SK-N-SH (cell line): ENCODE results near the gene CDKN2D. TPM values are rescaled to one million over a fixed set of nuclear protein-coding genes. Genes with fewer than 3 reads are reported as not detected.

ENCODE experiments used
- CTCF ChIA-PET: fragments of 300-600, 350-600 bp; formaldehyde crosslinking; extraction: SDS; loops from one replicate; lab custom pipeline; 2021; lab: Yijun Ruan, JAX
- POLR2A ChIA-PET: fragments of 350-600 bp; sonication (Branson Sonifier 250); formaldehyde crosslinking; extraction: SDS; loops from one replicate; lab custom pipeline; 2020; ENCODE audit warnings: antibody characterized with exemption, inconsistent platforms; lab: Yijun Ruan, JAX
- DNase-seq: peaks from one replicate; pipeline ENCODE4 v3.0.0; 2012
- H2AFZ ChIP-seq: fragments of 200-600 bp; sonication (generic); 2 replicates; pipeline ENCODE4 v1.8.1; 2016; ENCODE audit warnings: antibody characterized with exemption, mild to moderate bottlenecking, low read depth
- H3F3A ChIP-seq: fragments of 200-600 bp; sonication (generic); replicated peaks from 2 replicates; pipeline ENCODE3; 2016; ENCODE audit warnings: antibody characterized with exemption, mild to moderate bottlenecking; ENCODE audit not compliant: insufficient read depth
- H3K27ac ChIP-seq, 2 experiments: fragments of 200-500 bp in 1 of 2; fragments of 200-600 bp in 1 of 2; sonication (Bioruptor generic) in 1 of 2; sonication (generic), shearing (Covaris generic) in 1 of 2; 2 replicates each; pipeline versions ENCODE4 v1.5.1 to v1.6.1; 2014 to 2016; ENCODE audit warnings: low read depth in 2 of 2, inconsistent platforms in 1 of 2, low read length in 1 of 2, mild to moderate bottlenecking in 1 of 2, mixed read lengths in 1 of 2
- H3K27me3 ChIP-seq: fragments of 200-600 bp; sonication (generic), shearing (Covaris generic); 2 replicates; pipeline ENCODE4 v1.6.1; 2016; ENCODE audit warnings: mixed run types; ENCODE audit not compliant: insufficient read depth
- H3K36me3 ChIP-seq, 2 experiments: fragments of 200-500 bp in 1 of 2; fragments of 200-600 bp in 1 of 2; sonication (Bioruptor generic) in 1 of 2; sonication (generic) in 1 of 2; replicated peaks in 1 of 2; 2 replicates each; pipeline versions ENCODE3 to v1.5.1; 2014 to 2016; ENCODE audit warnings: low read length in 1 of 2, mild to moderate bottlenecking in 1 of 2; ENCODE audit not compliant: insufficient read depth in 2 of 2, control insufficient read depth in 1 of 2
- H3K4me1 ChIP-seq, 2 experiments: fragments of 200-500 bp in 1 of 2; fragments of 200-600 bp in 1 of 2; sonication (Bioruptor generic) in 1 of 2; sonication (generic), shearing (Covaris generic) in 1 of 2; 2 replicates each; pipeline versions ENCODE4 v1.5.1 to v1.6.1; 2014 to 2016; ENCODE audit warnings: low read depth in 1 of 2, low read length in 1 of 2, mixed run types in 1 of 2; ENCODE audit not compliant: insufficient read depth in 2 of 2, control insufficient read depth in 1 of 2
- H3K4me2 ChIP-seq: fragments of 200-600 bp; sonication (generic), shearing (Covaris generic); 2 replicates; pipeline ENCODE4 v1.6.1; 2017; ENCODE audit warnings: mixed run types
- H3K4me3 ChIP-seq, 2 experiments: fragments of 200-500 bp in 1 of 2; fragments of 200-600 bp in 1 of 2; sonication (Bioruptor generic) in 1 of 2; sonication (generic), shearing (Covaris generic) in 1 of 2; 2 replicates each; pipeline versions ENCODE4 v1.5.1 to v1.8.1; 2014 to 2016; ENCODE audit warnings: low read depth in 2 of 2, inconsistent platforms in 1 of 2, low read length in 1 of 2, mild to moderate bottlenecking in 1 of 2, mixed read lengths in 1 of 2, moderate library complexity in 1 of 2
- H3K79me2 ChIP-seq: fragments of 200-600 bp; sonication (generic); 2 replicates; pipeline ENCODE4 v1.8.1; 2017; ENCODE audit warnings: mild to moderate bottlenecking; ENCODE audit not compliant: insufficient read depth
- H3K9ac ChIP-seq: fragments of 200-600 bp; sonication (generic); 2 replicates; pipeline ENCODE4 v1.6.1; 2017; ENCODE audit warnings: mixed run types
- H3K9me2 ChIP-seq: fragments of 200-600 bp; sonication (generic); 2 replicates; pipeline ENCODE4 v1.6.1; 2017; ENCODE audit warnings: mixed run types
- H3K9me3 ChIP-seq: fragments of 200-600 bp; sonication (generic); 2 replicates; pipeline ENCODE4 v1.6.1; 2017; ENCODE audit warnings: mixed run types, mild to moderate bottlenecking, moderate library complexity
- H4K20me1 ChIP-seq: fragments of 200-600 bp; sonication (generic); 2 replicates; pipeline ENCODE4 v1.6.1; 2017; ENCODE audit warnings: mild to moderate bottlenecking, mixed run types; ENCODE audit not compliant: insufficient read depth
- CHD2 ChIP-seq: fragments of 150-350 bp; IDR thresholded peaks from 2 replicates; pipeline ENCODE4 v1.6.1; 2018; ENCODE audit warnings: low read length; ENCODE audit not compliant: partially characterized antibody
- EP300 ChIP-seq, 2 experiments: IDR thresholded peaks; 2 replicates each; pipeline versions ENCODE4 v1.4.0 to v1.6.1; 2012; ENCODE audit warnings: borderline replicate concordance in 1 of 2, low read depth in 1 of 2, low read length in 1 of 2
- FOSL2 ChIP-seq: IDR thresholded peaks from 2 replicates; pipeline ENCODE4 v1.4.0; 2012; ENCODE audit warnings: low read depth, mild to moderate bottlenecking, moderate library complexity, borderline replicate concordance
- FOXM1 ChIP-seq: IDR thresholded peaks from 2 replicates; pipeline ENCODE4 v1.4.0; 2012; ENCODE audit warnings: low read depth, mild to moderate bottlenecking
- GABPA ChIP-seq: IDR thresholded peaks from 2 replicates; pipeline ENCODE4 v1.4.0; 2012; ENCODE audit warnings: low read depth, mild to moderate bottlenecking
- GATA2 ChIP-seq: sonication (generic); formaldehyde crosslinking; IDR thresholded peaks from 2 replicates; pipeline ENCODE4 v1.5.0; 2020; ENCODE audit warnings: mild to moderate bottlenecking, missing genetic modification reagents
- IRF3 ChIP-seq: fragments of 150-350 bp; IDR thresholded peaks from 2 replicates; pipeline ENCODE4 v1.6.1; 2016; ENCODE audit warnings: mild to moderate bottlenecking, low read depth, low read length
- JUND ChIP-seq: IDR thresholded peaks from 2 replicates; pipeline ENCODE4 v1.4.0; 2012
- MXI1 ChIP-seq: IDR thresholded peaks from 2 replicates; pipeline ENCODE4 v1.6.1; 2012; ENCODE audit warnings: mild to moderate bottlenecking, low read depth, low read length, improper control_type of control experiment
- POLR2AphosphoS5 ChIP-seq: IDR thresholded peaks from 2 replicates; pipeline ENCODE4 v1.6.1; 2012; ENCODE audit warnings: low read depth, low read length
- RAD21 ChIP-seq: IDR thresholded peaks from 2 replicates; pipeline ENCODE4 v1.6.1; 2012; ENCODE audit warnings: mild to moderate bottlenecking, low read length
- RCOR1 ChIP-seq: fragments of 150-350 bp; IDR thresholded peaks from 2 replicates; pipeline ENCODE4 v1.6.1; 2017; ENCODE audit warnings: antibody characterized with exemption, low read length
- REST ChIP-seq: IDR thresholded peaks from 2 replicates; pipeline ENCODE4 v1.6.1; 2012; ENCODE audit warnings: mild to moderate bottlenecking, low read depth, low read length, moderate library complexity
- RFX5 ChIP-seq: IDR thresholded peaks from 2 replicates; pipeline ENCODE4 v1.6.1; 2012; ENCODE audit warnings: mild to moderate bottlenecking, improper control_type of control experiment, low read length
- TEAD4 ChIP-seq: IDR thresholded peaks from 2 replicates; pipeline ENCODE4 v1.4.0; 2012; ENCODE audit warnings: mild to moderate bottlenecking, borderline replicate concordance; ENCODE audit not compliant: insufficient read depth
- USF2 ChIP-seq: fragments of 150-350 bp; IDR thresholded peaks from 2 replicates; pipeline ENCODE4 v1.6.1; 2017; ENCODE audit warnings: antibody characterized with exemption, low read length, low read depth, borderline replicate concordance
- YY1 ChIP-seq: IDR thresholded peaks from 2 replicates; pipeline ENCODE4 v1.4.0; 2012; ENCODE audit warnings: low read depth, mild to moderate bottlenecking
- ZBTB33 ChIP-seq: IDR thresholded peaks from 2 replicates; pipeline ENCODE4 v1.4.0; 2012; ENCODE audit warnings: low read depth, borderline replicate concordance
- WGBS: methylation state at CpG from one replicate; pipeline ENCODE4 v1.1.6; 2017; ENCODE audit warnings: low lambda C conversion rate; 5-methylcytosine and 5-hydroxymethylcytosine counted together
- polyA plus RNA-seq, 3 experiments: library from polyadenylated mRNA; depleted of rRNA; stranded (reverse); fragments of >200 nt; gene quantifications; 2 replicates each; pipeline ENCODE4 v1.2.3, GENCODE V29; 2012

Gene CDKN2D
- polyA plus RNA-seq, 1 of the 3 experiments (the other 2 are of a cell fraction): 13.1 TPM

GRCh38 chr19:10560154-10560553 lies 8.6 kb downstream of the CDKN2D start:
- H3K9ac ChIP-seq: no peak overlapping the region
- no peak overlapping the region for H3K4me2 ChIP-seq
- 93% methylated on average over 7 of the region's 7 CpGs for WGBS
- no peak for TF ChIP-seq CHD2
- TF ChIP-seq GATA2 (CRISPR knock-in tag): no peak
- no peak for TF ChIP-seq ZBTB33
- no peak for TF ChIP-seq RFX5
- TF ChIP-seq GABPA: no peak
- TF ChIP-seq MXI1: no peak
- TF ChIP-seq EP300 (IDR thresholded peaks at IDR 0.05; ENCODE audit: borderline replicate concordance in 1 of 2, low read depth in 1 of 2, low read length in 1 of 2): no peak
- TF ChIP-seq USF2: no peak
- TF ChIP-seq IRF3: no peak
- no peak for TF ChIP-seq TEAD4
- TF ChIP-seq JUND: no peak
- TF ChIP-seq REST: no peak
- TF ChIP-seq FOXM1: no peak
- TF ChIP-seq YY1: no peak
- TF ChIP-seq RAD21: no peak
- TF ChIP-seq FOSL2: no peak
- TF ChIP-seq POLR2AphosphoS5: no peak
- no peak for TF ChIP-seq RCOR1
- ChIA-PET POLR2A (no interaction called here), CTCF (interaction anchor here (1.1 kb wide), 1 partner anchor 157 kb away, joined by 3 read pairs; no protein-coding TSS in a partner anchor)
- H3K27ac ChIP-seq: no peak overlapping the region
- no peak overlapping the region for H2AFZ ChIP-seq
- DNase-seq: no peak
- peaks cover 17 to 27% of the 10 kb centered on the region in 2 experiments for H3K36me3 ChIP-seq
- H3K79me2 ChIP-seq: peaks cover 16% of the 10 kb centered on the region
- no peaks in the 10 kb centered on the region for H3F3A ChIP-seq
- peaks cover 4 to 5% of the 10 kb centered on the region in 2 experiments; a peak in 1 of 4 replicates for H3K4me1 ChIP-seq
- no peaks in the 10 kb centered on the region for H4K20me1 ChIP-seq
- no peak overlapping the region for H3K4me3 ChIP-seq
- H3K9me2 ChIP-seq: no peaks in the 10 kb centered on the region
- H3K27me3 ChIP-seq: no peaks in the 10 kb centered on the region
- no peaks in the 10 kb centered on the region for H3K9me3 ChIP-seq
